Tibial nerve (tissue), 4 donors: Measurements from ENCODE around the gene USF3.

Experiments
- EP300 ChIP-seq, 2 donors: sonication (generic); formaldehyde crosslinking; IDR thresholded peaks; one replicate each; pipeline ENCODE4 v1.6.1; 2017; ENCODE audit warnings: antibody characterized with exemption in 2 of 2, mild to moderate bottlenecking in 1 of 2
- POLR2A ChIP-seq, 2 donors: fragments of 450-650 bp; IDR thresholded peaks; one replicate each; pipeline ENCODE4 v1.6.1; 2017; ENCODE audit warnings: antibody characterized with exemption in 2 of 2, mild to moderate bottlenecking in 2 of 2, moderate library complexity in 2 of 2
- TF ChIP-seq, protein P1 (sequence below), 5 experiments: fragments of 200-600 bp in 3 of 5; fragments of 450-650 bp in 2 of 5; sonication (generic) in 3 of 5; IDR thresholded peaks; one replicate each; pipeline ENCODE4 v1.5.1; 2016 to 2019; ENCODE audit warnings: antibody characterized with exemption in 5 of 5, mild to moderate bottlenecking in 3 of 5, moderate library complexity in 2 of 5

DNA sequence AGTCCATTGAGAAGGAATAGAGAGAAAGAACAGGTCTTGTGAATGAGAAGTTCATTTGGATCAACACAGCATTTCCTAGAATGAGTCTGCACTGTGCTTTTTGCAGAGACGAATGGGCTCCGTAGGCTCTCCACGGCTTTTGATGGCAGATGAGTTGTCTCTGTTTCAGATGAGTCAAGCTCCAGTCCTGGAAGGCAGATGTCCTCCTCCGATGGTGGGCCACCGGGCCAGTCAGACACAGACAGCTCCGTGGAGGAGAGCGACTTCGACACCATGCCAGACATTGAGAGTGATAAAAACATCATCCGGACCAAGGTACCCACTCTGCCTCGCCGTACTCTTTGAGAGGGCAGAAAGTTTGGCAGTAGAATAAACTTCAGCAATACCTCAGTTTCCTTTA lies 93.6 kb downstream of the USF3 start:
- TF ChIP-seq, protein P1, sequence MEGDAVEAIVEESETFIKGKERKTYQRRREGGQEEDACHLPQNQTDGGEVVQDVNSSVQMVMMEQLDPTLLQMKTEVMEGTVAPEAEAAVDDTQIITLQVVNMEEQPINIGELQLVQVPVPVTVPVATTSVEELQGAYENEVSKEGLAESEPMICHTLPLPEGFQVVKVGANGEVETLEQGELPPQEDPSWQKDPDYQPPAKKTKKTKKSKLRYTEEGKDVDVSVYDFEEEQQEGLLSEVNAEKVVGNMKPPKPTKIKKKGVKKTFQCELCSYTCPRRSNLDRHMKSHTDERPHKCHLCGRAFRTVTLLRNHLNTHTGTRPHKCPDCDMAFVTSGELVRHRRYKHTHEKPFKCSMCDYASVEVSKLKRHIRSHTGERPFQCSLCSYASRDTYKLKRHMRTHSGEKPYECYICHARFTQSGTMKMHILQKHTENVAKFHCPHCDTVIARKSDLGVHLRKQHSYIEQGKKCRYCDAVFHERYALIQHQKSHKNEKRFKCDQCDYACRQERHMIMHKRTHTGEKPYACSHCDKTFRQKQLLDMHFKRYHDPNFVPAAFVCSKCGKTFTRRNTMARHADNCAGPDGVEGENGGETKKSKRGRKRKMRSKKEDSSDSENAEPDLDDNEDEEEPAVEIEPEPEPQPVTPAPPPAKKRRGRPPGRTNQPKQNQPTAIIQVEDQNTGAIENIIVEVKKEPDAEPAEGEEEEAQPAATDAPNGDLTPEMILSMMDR (IDR thresholded peaks at IDR 0.05): no peak
- no peak for TF ChIP-seq POLR2A (IDR thresholded peaks at IDR 0.05)
- TF ChIP-seq EP300 (IDR thresholded peaks at IDR 0.05): no peak
